BLaER1 (cell line): ENCODE data around the gene RALGAPB.
"Not testable (repeated sequence)": the region's sequence is repeated elsewhere in the genome, so short reads cannot be mapped to it uniquely, and the experiment has no call there.

Source experiments
- H3K27ac ChIP-seq: shearing (Covaris generic); formaldehyde crosslinking; 2 replicates; pipeline ENCODE4 v1.8.1; 2022
- H3K27me3 ChIP-seq: shearing (Covaris generic); formaldehyde crosslinking; 2 replicates; pipeline ENCODE4 v1.8.1; 2022
- H3K36me3 ChIP-seq: shearing (Covaris generic); formaldehyde crosslinking; 2 replicates; pipeline ENCODE4 v1.8.1; 2022
- H3K4me1 ChIP-seq: shearing (Covaris generic); formaldehyde crosslinking; 2 replicates; pipeline ENCODE4 v1.8.1; 2022
- H3K4me2 ChIP-seq: shearing (Covaris generic); formaldehyde crosslinking; 2 replicates; pipeline ENCODE4 v1.8.1; 2022
- H3K4me3 ChIP-seq: shearing (Covaris generic); formaldehyde crosslinking; 2 replicates; pipeline ENCODE4 v1.8.1; 2022
- H3K9ac ChIP-seq: shearing (Covaris generic); formaldehyde crosslinking; 2 replicates; pipeline ENCODE4 v1.8.1; 2022
- H3K9me3 ChIP-seq: shearing (Covaris generic); formaldehyde crosslinking; 2 replicates; pipeline ENCODE4 v1.8.1; 2022
- H4K20me1 ChIP-seq: shearing (Covaris generic); formaldehyde crosslinking; 2 replicates; pipeline ENCODE4 v1.8.1; 2022
- Cebpa-rat ChIP-seq: shearing (Covaris generic); IDR thresholded peaks from 2 replicates; pipeline ENCODE4 v1.8.1; 2022

RALGAPB gene

DNA sequence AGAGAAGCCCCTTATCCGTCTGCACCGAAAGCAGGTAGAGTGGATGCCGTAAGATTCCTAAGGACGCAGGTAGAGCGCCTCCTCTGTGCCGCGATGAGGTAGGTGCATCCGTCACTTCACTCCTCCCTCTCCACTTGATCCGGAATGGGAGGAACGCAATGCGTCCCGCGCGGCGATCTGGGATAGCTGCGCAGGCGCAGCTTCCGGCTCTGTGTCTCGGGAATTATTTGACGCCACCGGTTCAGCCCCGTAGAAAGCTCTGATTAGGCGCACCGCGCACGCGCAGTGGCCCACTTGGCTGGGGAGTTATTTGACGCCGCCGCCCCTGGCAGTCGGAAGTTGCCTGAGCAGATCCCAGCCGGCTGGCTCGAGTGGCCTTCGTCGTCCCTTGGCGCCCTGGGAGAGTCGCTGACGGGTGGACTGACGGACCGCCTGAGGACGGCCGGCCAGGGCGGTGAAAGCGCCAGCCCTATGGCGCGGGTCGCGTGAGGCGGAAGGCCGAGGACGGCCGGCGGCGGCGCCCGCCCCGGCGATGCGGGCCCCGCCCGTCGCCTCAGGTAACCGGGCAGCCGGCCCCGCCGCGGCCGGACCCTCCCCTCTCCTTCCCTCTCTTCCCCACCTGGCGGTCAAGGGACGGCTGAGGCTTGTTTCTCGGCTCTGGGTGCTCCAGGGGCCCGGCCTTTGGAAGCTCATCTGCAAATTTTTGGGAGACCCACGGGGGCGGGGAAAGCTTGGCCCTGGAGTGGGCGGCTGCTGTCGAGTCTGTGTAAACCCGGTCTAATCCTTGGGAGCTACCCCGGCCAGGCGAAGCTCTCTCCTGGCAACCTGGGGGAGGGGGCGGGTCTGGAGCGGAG is at the start of gene RALGAPB:
RALGAPB (plus strand) TSS at position 331 of the 854 bp plus-strand sequence. CDS start 15,590 bp downstream, outside the sequence.
- Histone ChIP-seq H3K27ac (peak within 1 kb of the TSS; percentile 85), H3K9ac (peak within 1 kb of the TSS; percentile 91), H3K4me2 (peak within 1 kb of the TSS; percentile 93), H3K4me1 (peaks cover 25% of the 10 kb centered on the region), H3K36me3 (peaks cover 4% of the 10 kb centered on the region; the same call in 1 of the 2 replicates), H3K9me3 (no peaks in the 10 kb centered on the region), H4K20me1 (peaks cover 49% of the 10 kb centered on the region), H3K4me3 (peak within 1 kb of the TSS; percentile 96), H3K27me3 (no peaks in the 10 kb centered on the region)
- TF ChIP-seq Cebpa-rat: no peak

DNA sequence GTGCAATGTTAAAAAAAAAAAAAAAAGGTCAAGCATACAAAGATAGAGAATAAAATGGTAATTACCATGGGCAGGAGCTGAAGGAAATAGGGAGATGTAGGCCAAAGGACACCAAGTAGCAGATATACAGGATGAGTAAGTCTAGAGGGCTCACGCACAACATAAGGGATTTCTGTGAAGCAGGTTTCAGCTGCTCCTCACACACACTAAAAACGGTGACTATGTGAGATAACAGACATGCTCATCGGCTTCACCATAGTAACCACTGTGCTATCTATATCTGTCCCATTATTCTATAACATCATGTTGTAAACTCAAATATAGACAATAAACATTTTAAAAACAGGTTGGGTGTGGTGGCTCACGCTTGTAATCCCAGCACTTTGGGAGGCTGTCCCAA is 49.1 kb upstream of the RALGAPB start:
- Histone ChIP-seq H4K20me1 (peaks cover 100% of the 10 kb centered on the region), H3K36me3 (peaks cover 100% of the 10 kb centered on the region), H3K4me3 (no peak overlapping the region), H3K4me1 (peaks cover 42% of the 10 kb centered on the region), H3K27ac (no peak overlapping the region), H3K4me2 (no peak overlapping the region), H3K9ac (no peak overlapping the region), H3K27me3 (no peaks in the 10 kb centered on the region; the same call in 1 of the 2 replicates), H3K9me3 (no peaks in the 10 kb centered on the region)
- TF ChIP-seq Cebpa-rat: no peak

DNA sequence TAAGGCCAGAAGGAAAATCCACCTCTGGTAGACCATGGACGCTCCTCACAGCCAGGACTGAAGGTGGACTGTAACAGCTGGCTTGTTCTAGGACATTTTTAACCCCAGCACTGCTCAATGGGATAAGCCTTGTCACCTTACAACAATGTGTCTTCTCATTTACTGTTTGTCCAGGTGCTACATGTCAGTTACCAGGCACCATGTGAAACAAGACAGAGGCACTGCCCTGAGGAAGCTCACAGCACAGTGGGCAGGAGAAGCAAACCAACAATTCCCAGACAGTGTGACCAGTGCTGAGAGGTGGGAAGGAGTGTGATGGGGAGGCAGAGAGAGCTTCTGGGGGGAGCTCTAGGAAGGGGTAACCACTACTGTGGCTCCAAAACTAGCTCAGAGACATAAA is 48.2 kb upstream of the RALGAPB start:
- Histone ChIP-seq H3K27me3 (no peaks in the 10 kb centered on the region; the same call in 1 of the 2 replicates), H3K9me3 (no peaks in the 10 kb centered on the region), H3K4me1 (peaks cover 42% of the 10 kb centered on the region), H3K27ac (no peak overlapping the region), H3K4me2 (peak overlapping the region; percentile 17; the same call in 1 of the 2 replicates), H3K9ac (no peak overlapping the region), H3K4me3 (no peak overlapping the region), H4K20me1 (peaks cover 100% of the 10 kb centered on the region), H3K36me3 (peaks cover 100% of the 10 kb centered on the region)
- TF ChIP-seq Cebpa-rat: no peak

DNA sequence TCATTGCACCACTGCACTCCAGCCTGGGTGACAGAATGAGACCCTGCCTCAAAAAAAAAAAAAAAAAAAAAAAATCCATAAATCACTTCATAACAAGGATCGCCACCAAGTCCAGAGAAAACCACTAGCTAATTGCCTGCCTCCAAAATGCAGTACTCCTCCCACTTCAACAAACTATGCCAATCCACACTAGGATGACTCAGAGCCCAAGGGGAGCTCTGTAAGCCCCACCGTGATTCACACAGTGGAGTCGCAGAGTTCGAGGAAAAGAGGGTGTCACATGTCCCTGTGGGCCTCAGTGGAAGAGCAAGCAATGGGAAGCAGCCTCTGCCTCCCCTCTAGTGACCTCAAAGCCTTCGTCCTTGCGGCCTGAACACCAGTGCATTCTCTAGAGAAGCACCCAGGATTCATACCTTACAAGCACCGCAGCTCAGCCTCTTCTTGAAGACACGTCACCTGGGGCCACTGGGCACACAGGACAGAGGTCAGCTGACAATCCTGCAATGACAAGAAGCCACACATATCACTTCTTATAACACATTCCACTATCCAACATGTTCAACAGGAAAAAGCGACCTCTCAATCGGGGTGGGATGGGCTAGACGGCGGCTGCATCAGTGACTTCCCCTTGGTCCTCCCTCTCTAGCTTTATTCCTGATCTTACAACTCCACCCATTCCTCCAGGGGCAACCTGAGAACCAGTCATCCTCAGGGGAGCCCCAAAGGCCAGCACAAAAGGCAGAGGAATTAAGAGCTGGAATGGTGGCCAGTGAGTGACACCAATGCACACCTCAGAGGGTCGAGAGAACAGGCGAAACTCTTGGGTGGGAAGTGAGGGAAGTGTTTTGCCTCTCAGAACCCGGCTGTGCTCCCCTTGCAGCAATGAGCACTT is 46.4 kb upstream of the RALGAPB start:
- no peak for TF ChIP-seq Cebpa-rat

DNA sequence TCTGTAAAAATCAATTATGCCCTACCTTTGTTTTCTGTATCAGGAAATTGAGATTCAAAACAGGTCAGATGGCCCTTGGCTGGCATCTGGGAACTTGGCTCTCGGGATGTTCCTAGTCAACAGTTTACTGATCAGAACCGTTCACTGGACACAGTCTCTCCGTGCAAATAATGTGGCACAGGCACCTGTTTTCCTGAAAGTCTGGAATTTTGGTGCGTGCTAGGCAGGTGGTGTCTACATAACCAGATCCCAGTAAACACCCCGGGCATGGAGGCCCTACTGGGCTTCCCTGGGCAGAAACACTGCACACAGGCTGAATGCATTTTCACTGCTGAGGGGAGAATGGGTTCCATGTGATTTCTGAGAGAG is 45.0 kb upstream of the RALGAPB start:
- H3K9me3 ChIP-seq: peaks cover 14% of the 10 kb centered on the region; the same call in 1 of the 2 replicates
- no peak overlapping the region for H3K9ac ChIP-seq
- H3K4me2 ChIP-seq: no peak overlapping the region
- H3K4me1 ChIP-seq: peaks cover 50% of the 10 kb centered on the region
- H3K27me3 ChIP-seq: no peaks in the 10 kb centered on the region; the same call in 1 of the 2 replicates
- peaks cover 100% of the 10 kb centered on the region for H3K36me3 ChIP-seq
- H3K27ac ChIP-seq: no peak overlapping the region
- H4K20me1 ChIP-seq: peaks cover 100% of the 10 kb centered on the region
- no peak for TF ChIP-seq Cebpa-rat
- no peak overlapping the region for H3K4me3 ChIP-seq

More for the DNA sequence above, 46.4 kb upstream of the RALGAPB start:
- peaks cover 50% of the 10 kb centered on the region for H3K4me1 ChIP-seq
- H3K27me3 ChIP-seq: no peaks in the 10 kb centered on the region; the same call in 1 of the 2 replicates
- H3K4me3 ChIP-seq: no peak overlapping the region
- peaks cover 100% of the 10 kb centered on the region for H3K36me3 ChIP-seq
- H4K20me1 ChIP-seq: peaks cover 100% of the 10 kb centered on the region
- no peak overlapping the region for H3K4me2 ChIP-seq
- no peak overlapping the region for H3K27ac ChIP-seq
- H3K9ac ChIP-seq: no peak overlapping the region
- H3K9me3 ChIP-seq: 0 out of 2 replicates have a peak, but pooled peaks cover under 1% of the 10 kb centered on the region

DNA sequence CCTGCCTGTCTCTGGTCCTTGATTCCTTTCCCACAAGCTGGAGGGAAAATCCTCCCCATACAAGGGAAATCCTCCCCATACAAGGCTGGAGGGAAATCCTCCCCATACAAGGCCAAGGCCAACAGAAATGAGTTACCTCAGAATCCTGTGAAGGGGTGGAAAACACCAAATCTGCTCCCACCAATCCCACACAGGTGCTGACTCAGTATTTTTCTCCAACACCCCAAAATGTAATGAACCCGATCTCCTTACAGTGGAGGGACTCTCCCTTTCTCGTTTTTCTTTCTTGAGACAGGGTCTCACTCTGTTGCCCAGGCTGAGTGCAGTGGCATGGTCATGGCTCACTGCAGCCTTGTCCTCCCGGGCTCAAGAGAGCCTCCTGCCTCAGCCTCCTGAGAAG is 43.8 kb upstream of the RALGAPB start:
- no peak overlapping the region for H3K4me2 ChIP-seq
- H4K20me1 ChIP-seq: peaks cover 100% of the 10 kb centered on the region
- H3K4me3 ChIP-seq: no peak overlapping the region

DNA sequence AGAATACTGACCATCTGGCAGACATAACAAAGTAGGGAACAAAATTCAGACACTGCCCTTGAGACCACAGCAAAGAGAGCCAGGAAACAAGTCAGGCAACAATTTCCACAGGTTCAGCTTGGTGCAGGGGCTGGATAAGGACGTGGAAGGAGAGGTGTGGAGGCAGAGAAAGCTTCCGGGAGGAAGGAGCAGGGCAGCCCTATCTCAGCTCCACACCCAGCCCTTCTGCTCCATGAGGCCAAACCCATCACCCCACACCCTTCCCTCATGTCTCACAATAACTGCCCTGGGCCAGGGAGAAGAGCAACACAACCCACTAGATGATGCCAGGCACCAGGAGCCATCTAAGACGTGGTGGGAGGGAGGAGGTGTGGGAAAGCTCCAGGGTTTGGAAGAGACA is 43.3 kb upstream of the RALGAPB start:
- peaks cover 16% of the 10 kb centered on the region; the same call in 1 of the 2 replicates for H3K9me3 ChIP-seq
- H4K20me1 ChIP-seq: peaks cover 100% of the 10 kb centered on the region
- peaks cover 49% of the 10 kb centered on the region for H3K4me1 ChIP-seq
- H3K4me3 ChIP-seq: no peak overlapping the region
- no peaks in the 10 kb centered on the region; the same call in 1 of the 2 replicates for H3K27me3 ChIP-seq
- no peak for TF ChIP-seq Cebpa-rat
- no peak overlapping the region for H3K9ac ChIP-seq
- H3K36me3 ChIP-seq: peaks cover 98% of the 10 kb centered on the region
- no peak overlapping the region for H3K4me2 ChIP-seq
- H3K27ac ChIP-seq: no peak overlapping the region

More for the DNA sequence above, 43.8 kb upstream of the RALGAPB start:
- Histone ChIP-seq H3K36me3 (peaks cover 100% of the 10 kb centered on the region), H3K9ac (no peak overlapping the region), H3K4me1 (peaks cover 50% of the 10 kb centered on the region), H3K9me3 (peaks cover 16% of the 10 kb centered on the region; the same call in 1 of the 2 replicates), H3K27ac (no peak overlapping the region), H3K27me3 (no peaks in the 10 kb centered on the region; the same call in 1 of the 2 replicates)
- TF ChIP-seq Cebpa-rat: no peak

DNA sequence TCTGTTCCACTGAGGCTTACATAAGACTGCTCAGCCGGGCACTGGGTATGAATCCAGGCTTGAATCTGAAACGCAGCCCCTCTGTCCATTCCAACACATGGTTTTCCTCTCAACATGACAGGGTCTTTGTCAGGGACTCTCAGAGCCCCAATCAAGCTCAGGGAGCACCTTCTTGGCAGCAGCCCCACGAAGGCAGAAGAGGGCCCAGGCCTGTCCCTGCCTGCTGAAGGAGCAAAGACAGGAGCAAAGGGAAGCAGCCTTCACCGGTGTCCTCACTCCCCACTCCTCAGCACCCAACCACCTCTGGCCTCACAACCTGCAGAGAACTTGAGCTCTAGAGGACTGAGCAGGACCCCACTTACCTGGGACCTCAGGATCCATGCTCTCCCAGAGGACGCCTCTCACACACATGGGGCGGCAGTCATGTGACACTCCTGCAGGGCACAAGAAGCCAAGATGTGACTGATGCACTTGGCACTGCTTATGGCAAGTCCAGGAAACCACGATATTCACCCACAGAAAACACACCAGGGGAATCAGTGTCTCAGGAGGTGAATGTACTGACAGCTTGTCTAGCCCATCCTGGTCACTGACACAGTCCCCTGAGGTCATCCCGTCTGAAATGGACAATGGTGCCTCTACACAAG is 41.8 kb upstream of the RALGAPB start:
- peaks cover 37% of the 10 kb centered on the region for H3K4me1 ChIP-seq
- peaks cover 83% of the 10 kb centered on the region for H3K36me3 ChIP-seq
- no peak overlapping the region for H3K27ac ChIP-seq
- peaks cover 88% of the 10 kb centered on the region for H4K20me1 ChIP-seq
- H3K4me3 ChIP-seq: 0 out of 2 replicates have a peak overlapping the region, but pooled peaks have one; percentile 29
- peaks cover 16% of the 10 kb centered on the region; the same call in 1 of the 2 replicates for H3K9me3 ChIP-seq
- no peak overlapping the region for H3K9ac ChIP-seq
- peak overlapping the region; percentile 96 for H3K4me2 ChIP-seq
- no peaks in the 10 kb centered on the region for H3K27me3 ChIP-seq
- no peak for TF ChIP-seq Cebpa-rat

DNA sequence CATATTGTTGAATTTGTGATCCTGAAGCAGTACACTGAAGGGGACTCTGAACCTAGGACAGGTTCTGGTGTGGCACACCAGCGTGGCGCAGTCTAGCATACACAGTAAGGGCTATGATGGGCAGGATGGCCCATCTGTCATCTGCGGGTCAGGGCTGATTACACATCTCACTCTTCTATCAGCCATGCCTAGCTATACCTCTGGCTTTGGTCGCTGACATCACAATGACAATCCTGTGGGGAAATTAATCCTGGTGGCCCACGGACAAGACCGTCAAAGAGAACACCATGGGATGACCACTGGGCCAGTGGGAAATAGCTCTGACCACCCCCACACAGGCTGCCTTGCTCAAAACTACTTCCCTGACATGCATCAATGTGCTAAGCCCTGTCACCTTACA is 40.4 kb upstream of the RALGAPB start:
- Histone ChIP-seq H3K9ac (0 out of 2 replicates have a peak overlapping the region, but pooled peaks have one; percentile 15), H3K4me2 (peak overlapping the region; percentile 96), H3K36me3 (peaks cover 68% of the 10 kb centered on the region), H4K20me1 (peaks cover 73% of the 10 kb centered on the region), H3K27ac (no peak overlapping the region), H3K9me3 (peaks cover 16% of the 10 kb centered on the region; the same call in 1 of the 2 replicates), H3K4me1 (peaks cover 37% of the 10 kb centered on the region), H3K4me3 (peak overlapping the region; percentile 29), H3K27me3 (no peaks in the 10 kb centered on the region)
- no peak for TF ChIP-seq Cebpa-rat

DNA sequence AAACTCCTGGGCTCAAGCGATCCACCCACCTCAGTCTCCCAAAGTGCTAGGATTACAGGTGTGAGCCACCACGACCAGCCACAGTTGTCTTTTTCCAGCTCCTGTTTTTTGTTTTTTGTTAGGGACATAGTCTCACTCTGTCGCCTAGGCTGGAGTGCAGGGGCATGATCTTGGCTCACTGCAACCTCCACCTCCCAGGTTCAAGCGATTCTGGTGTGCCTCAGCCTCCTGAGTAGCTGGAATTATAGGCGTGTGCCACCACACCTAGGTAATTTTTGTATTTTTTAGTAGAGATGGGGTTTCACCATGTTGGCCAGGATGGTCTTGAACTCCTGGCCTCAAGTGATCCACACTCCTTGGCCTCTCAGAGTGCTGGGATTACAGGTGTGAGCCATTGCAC is 39.8 kb upstream of the RALGAPB start:
- H3K9me3 ChIP-seq: peaks cover 16% of the 10 kb centered on the region; the same call in 1 of the 2 replicates
- H3K9ac ChIP-seq: 0 out of 2 replicates have a peak overlapping the region, but pooled peaks have one; percentile 15
- H3K27ac ChIP-seq, H3K27me3 ChIP-seq: not testable (repeated sequence)
- peak overlapping the region; percentile 96 for H3K4me2 ChIP-seq
- peaks cover 37% of the 10 kb centered on the region for H3K4me1 ChIP-seq
- H4K20me1 ChIP-seq: peaks cover 67% of the 10 kb centered on the region
- peak overlapping the region; percentile 93 for H3K4me3 ChIP-seq
- peaks cover 62% of the 10 kb centered on the region for H3K36me3 ChIP-seq
